Skeletal muscle cell (primary cell): ENCODE results near the gene ASXL1.
"Not testable (repeated sequence)": the region's sequence is repeated elsewhere in the genome, so short reads cannot be mapped to it uniquely, and the experiment has no call there.

Experiments
- DNase-seq: peaks from one replicate; pipeline ENCODE4 v3.0.0-alpha.2; 2010; ENCODE audit warnings: low read depth
- H3K4me3 ChIP-seq: 2 replicates; pipeline ENCODE4 v1.5.1; 2011; ENCODE audit warnings: low read depth, mild to moderate bottlenecking, control low read depth, low read length, moderate library complexity

The ASXL1 gene

GRCh38 chr20:32391003-32391402, 32.9 kb downstream of the ASXL1 start:
- DNase-seq, result no peak
- no peak overlapping the region for H3K4me3 ChIP-seq

DNA sequence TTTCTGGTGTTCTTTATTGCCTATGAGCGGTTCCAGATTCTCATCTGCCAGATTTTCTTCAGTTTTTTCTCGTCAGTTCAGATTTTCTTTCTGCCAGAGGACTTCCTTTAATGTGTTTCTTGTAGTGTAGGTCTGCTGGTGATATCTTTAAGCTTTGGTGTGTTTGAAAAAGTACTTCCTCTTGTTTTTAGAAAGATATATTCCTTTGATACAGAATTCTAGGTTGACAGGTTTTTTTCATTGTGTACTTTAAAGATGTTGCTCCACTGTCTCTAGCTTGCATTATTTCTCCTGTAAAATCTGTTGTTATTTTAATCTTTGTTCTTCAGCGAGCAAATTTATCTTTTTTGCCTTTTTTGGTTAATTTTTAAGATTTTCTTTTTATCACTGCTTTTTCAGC, 36.9 kb downstream of the ASXL1 start:
- DNase-seq, result no peak
- H3K4me3 ChIP-seq, result no peak overlapping the region

- DNase-seq, result no peak
- H3K4me3 ChIP-seq, result no peak overlapping the region
Observed at GRCh38 chr20:32396646-32397160, 38.6 kb downstream of the ASXL1 start.

DNA sequence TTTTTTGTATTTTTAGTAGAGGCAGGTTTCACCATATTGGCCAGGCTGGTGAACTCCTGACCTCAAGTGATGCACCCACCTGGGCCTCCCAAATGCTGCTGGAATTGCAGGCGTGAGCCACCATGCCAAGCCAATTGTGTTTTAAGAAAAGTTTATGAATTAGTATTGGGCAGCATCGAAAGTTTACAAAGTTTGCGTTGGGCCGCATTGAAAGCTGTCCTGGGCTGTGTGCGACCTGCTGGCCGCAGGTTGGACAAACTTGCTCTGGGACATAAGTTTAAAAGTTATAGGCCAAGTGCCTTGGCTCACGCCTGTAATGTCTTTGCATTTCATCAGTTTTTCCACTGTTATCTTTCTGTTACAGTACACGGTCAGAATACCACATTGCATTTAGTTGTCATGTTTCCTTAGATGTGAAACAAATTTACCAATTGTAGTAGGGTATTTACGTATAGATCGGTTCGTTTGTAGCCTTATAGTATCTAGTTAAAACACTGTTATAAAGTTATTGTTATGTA, 39.5 kb downstream of the ASXL1 start:
- no peak overlapping the region for H3K4me3 ChIP-seq
- DNase-seq, result no peak

- H3K4me3 ChIP-seq, result no peak overlapping the region
- no peak for DNase-seq
Observed at GRCh38 chr20:32400476-32400875, 42.3 kb downstream of the ASXL1 start.

DNA sequence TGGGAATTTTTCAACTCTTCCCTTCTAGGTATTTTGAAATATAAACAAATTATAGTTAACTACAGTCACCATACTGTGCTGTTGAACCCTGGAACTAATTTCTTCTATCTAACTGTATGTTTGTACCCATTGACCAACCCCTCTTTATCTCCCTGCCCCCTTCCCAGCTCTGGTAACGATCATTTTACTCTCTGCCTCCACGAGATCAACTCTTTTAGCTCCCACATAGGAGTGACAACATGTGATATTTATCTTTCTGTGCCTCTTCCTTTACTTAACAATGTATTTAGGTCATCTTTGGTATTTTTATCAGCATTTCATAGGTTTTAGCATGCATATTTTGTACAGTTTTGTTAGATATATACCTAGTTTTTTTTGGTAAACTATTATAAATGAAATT, 45.9 kb downstream of the ASXL1 start:
- no peak overlapping the region for H3K4me3 ChIP-seq
- DNase-seq, result no peak

DNA sequence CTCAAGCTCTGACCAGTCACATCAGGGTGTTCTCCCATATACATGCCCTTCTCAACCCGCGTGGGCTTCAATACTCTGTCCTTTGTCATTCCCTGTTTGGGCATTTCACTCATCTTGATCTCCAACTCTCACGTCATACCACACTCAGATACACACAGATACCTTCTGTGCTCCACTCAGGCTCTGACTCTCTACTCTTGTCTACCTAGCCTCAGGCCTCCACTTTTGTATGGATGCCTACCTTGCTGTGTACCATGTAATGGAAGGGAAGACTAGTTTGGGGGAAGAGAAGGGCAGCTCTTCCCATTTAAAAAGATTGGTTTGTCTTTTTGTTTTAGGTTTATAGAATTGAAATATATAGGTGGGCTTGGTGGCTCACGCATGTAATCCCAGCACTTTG, 48.6 kb downstream of the ASXL1 start:
- no peak overlapping the region for H3K4me3 ChIP-seq
- DNase-seq, result no peak

- H3K4me3 ChIP-seq, DNase-seq: not testable (repeated sequence)
Observed at GRCh38 chr20:32407131-32407750, 49.1 kb downstream of the ASXL1 start.

GRCh38 chr20:32411955-32412706, 54.0 kb downstream of the ASXL1 start:
- no peak for DNase-seq
- H3K4me3 ChIP-seq, result no peak overlapping the region

DNA sequence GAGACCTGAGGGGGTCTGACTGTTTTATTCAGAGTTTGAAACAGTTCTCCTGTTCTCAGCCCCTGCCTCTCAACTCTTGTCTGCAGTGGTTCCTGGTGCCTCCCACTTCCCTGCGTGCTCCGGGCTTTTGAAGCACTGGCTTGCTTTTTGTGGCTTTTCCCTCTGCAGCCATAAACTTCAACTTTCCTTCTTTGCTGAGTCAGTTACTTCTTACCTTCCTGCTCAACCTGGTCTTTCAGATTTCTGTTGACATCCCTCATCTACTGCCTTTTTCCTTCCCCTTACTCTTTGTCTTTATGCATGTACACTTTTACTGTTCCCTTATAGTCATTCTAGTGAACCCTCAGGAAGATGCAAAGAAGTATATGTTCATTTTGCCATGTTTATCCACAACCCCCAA, 57.4 kb downstream of the ASXL1 start:
- DNase-seq, result no peak
- no peak overlapping the region for H3K4me3 ChIP-seq

GRCh38 chr20:32416206-32416605, 58.1 kb downstream of the ASXL1 start:
- no peak overlapping the region for H3K4me3 ChIP-seq
- DNase-seq, result no peak

DNA sequence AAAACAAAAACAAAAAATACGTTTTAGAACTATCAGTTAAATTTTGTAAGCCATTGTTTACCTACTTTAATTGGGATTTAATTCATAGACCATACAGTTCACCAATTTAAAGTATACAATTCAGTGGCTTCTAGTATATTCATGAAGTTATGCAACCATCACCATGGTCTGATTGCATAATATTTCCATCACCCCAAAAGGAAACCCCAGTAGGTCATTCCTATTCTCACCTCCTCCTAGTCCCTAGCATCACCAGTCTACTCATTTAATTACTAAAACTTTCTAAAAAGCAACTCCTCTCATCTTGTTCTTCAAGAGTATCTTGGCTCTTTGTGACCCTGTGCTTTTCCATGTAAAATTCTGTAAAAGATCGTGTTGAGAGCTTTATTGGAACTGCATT, 60.2 kb downstream of the ASXL1 start:
- DNase-seq, result no peak

DNA sequence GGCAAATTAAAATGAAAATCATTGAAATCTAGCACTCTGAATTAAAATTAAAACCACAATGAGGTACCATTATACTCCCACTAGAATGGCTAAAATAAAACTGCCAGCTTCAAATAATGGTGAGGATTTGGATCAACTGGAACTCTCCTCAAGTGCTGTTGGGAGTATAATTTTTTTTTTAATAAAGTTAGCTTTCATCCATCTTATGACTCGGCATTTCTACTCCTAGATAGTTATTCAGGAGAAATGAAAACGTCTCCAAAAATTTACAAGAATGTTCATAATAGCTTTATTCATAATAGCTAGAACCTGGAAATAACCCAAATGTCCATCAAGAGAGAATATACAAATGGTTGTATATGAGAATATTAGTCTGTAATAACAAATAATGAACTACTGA, 63.2 kb downstream of the ASXL1 start:
- H3K4me3 ChIP-seq, result no peak overlapping the region
- no peak for DNase-seq

More for the DNA sequence above, 60.2 kb downstream of the ASXL1 start:
- no peak overlapping the region for H3K4me3 ChIP-seq

DNA sequence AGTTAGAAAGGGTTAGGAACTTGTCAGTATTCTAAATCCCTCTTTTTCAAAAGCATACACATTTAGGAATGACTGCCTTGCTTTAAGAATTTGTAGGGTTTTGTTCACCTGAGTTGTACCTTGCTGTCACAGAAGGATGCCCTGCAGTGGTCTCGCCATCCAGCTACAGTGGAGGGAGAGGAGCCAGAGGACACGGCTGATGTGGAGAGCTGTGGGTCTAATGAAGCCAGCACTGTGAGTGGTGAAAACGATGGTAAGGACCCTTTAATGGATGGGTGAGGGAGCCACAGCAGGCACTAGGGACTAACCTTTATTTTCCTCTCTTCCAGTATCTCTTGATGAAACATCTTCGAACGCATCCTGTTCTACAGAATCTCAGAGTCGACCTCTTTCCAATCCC, 69.9 kb downstream of the ASXL1 start:
- no peak overlapping the region for H3K4me3 ChIP-seq
- no peak for DNase-seq

GRCh38 chr20:32429343-32429742, 71.2 kb downstream of the ASXL1 start:
- no peak for DNase-seq
- H3K4me3 ChIP-seq, result no peak overlapping the region

- H3K4me3 ChIP-seq, result no peak overlapping the region
- no peak for DNase-seq
Observed at GRCh38 chr20:32429745-32430360, 71.7 kb downstream of the ASXL1 start.

DNA sequence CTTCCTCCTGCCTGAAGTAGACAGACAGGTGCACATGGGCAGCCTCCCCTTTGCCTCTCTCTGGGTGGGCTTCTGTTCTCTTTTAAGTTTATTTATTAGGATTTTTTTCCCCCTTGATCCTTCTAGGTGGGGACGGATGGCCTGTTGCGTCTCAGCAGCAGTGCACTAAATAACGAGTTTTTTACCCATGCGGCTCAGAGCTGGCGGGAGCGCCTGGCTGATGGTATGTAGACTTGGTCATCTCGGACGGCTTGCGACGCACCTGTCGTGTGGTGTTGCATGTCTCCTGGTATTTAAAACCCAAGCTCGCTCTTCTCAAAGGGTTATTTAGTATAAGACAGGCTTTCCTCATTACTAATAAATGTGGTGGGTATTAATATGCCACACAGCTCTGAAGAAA, 73.3 kb downstream of the ASXL1 start:
- H3K4me3 ChIP-seq, result no peak overlapping the region
- no peak for DNase-seq

DNA sequence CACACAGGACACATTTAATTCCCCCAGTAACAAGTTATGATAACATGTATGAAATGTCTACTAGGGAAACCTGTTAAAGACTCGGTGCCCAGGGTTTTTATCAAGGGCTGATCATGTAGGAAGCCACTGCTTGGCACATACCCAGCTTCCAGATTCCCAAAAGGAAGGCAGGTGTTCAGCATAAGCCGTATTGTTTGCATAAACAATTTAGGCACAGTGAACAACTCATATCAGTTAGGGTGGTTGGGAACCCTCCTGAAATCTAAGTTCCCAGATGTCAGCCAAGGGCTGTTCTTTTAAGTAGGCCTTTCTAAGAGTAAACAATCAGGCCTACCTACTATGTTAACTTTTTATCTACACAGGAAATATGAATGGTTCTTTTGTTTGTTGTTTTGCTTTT, 74.1 kb downstream of the ASXL1 start:
- DNase-seq, result no peak
- H3K4me3 ChIP-seq, result no peak overlapping the region

DNA sequence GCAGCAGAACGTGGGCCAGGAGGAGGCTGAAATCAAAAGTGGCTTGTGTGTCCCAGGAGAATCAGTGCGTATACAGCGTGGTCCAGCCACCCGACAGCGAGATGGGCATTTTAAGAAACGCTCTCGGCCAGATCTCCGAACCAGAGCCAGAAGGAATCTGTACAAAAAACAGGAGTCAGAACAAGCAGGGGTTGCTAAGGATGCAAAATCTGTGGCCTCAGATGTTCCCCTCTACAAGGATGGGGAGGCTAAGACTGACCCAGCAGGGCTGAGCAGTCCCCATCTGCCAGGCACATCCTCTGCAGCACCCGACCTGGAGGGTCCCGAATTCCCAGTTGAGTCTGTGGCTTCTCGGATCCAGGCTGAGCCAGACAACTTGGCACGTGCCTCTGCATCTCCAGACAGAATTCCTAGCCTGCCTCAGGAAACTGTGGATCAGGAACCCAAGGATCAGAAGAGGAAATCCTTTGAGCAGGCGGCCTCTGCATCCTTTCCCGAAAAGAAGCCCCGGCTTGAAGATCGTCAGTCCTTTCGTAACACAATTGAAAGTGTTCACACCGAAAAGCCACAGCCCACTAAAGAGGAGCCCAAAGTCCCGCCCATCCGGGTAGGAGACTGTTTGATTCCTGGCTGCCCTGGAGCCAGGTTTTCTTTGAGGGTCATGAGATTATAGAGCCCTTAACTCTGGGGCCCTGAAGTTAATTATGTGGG, 75.3 kb downstream of the ASXL1 start:
- DNase-seq, result no peak
- H3K4me3 ChIP-seq, result no peak overlapping the region

- H3K4me3 ChIP-seq, result no peak overlapping the region
- DNase-seq, result no peak
Observed at GRCh38 chr20:32434434-32434833, 76.3 kb downstream of the ASXL1 start.
